ENCODE measurements around the gene HUS1B.
"Not testable (repeated sequence)": the region's sequence is repeated elsewhere in the genome, so short reads cannot be mapped to it uniquely, and the experiment has no call there.

Gene HUS1B

DNA sequence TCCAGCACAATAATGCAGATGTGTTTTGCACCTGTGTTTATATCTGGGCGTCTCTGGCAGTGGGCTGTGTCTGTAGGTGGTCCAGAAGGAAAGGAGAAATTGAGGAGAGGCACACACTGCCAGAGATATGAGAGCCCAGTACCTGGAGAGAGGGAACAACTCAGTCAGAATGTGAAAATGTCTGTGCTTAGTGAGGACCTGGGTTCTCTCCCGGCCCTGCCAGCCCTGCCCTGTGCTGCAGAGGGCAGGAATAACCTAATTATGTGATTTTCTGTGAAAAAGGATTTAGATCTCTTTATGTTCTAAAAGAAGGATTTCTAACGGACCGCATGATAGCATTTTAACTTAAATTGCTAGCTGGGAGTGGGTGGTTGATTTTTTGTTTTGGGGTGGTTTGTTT lies 44.3 kb upstream of the HUS1B start:
- TF ChIP-seq, protein P1, sequence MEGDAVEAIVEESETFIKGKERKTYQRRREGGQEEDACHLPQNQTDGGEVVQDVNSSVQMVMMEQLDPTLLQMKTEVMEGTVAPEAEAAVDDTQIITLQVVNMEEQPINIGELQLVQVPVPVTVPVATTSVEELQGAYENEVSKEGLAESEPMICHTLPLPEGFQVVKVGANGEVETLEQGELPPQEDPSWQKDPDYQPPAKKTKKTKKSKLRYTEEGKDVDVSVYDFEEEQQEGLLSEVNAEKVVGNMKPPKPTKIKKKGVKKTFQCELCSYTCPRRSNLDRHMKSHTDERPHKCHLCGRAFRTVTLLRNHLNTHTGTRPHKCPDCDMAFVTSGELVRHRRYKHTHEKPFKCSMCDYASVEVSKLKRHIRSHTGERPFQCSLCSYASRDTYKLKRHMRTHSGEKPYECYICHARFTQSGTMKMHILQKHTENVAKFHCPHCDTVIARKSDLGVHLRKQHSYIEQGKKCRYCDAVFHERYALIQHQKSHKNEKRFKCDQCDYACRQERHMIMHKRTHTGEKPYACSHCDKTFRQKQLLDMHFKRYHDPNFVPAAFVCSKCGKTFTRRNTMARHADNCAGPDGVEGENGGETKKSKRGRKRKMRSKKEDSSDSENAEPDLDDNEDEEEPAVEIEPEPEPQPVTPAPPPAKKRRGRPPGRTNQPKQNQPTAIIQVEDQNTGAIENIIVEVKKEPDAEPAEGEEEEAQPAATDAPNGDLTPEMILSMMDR (IDR thresholded peaks at IDR 0.05; ENCODE audit: low read depth, low read length) = no peak
- DNase-seq (ENCODE audit: low read depth, low spot score) = no peak
- in situ Hi-C loops (cut with HindIII; ENCODE audit: low sequenced_read_pairs) = no loop called here
- no peak overlapping the region for H3K4me3 ChIP-seq (ENCODE audit: low read depth, low read length)

DNA sequence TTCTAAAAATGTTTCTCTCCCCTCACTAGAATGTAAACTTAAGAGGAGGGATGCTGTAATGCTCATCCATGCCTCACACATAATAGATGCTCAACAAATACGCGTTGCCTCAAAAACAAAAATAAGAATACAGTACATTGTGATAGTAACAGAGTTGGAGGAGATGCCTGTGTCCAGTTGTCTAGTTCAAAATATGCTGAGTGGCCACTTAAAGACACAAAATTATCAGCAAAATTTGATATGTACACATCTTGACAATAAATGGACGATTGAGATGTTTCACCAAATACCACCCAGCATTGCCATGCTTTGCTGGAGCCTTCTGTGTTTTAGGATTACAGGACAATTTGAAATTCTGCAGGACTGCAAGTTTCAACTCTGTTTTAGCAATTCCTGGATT lies 43.6 kb upstream of the HUS1B start:
- no peak overlapping the region for H3K4me3 ChIP-seq (ENCODE audit: low read depth, low read length)
- TF ChIP-seq, protein P1 (IDR thresholded peaks at IDR 0.05; ENCODE audit: low read depth, low read length) = no peak
- DNase-seq (ENCODE audit: low read depth, low spot score) = no peak
- in situ Hi-C loops (cut with HindIII; ENCODE audit: low sequenced_read_pairs) = no loop called here

DNA sequence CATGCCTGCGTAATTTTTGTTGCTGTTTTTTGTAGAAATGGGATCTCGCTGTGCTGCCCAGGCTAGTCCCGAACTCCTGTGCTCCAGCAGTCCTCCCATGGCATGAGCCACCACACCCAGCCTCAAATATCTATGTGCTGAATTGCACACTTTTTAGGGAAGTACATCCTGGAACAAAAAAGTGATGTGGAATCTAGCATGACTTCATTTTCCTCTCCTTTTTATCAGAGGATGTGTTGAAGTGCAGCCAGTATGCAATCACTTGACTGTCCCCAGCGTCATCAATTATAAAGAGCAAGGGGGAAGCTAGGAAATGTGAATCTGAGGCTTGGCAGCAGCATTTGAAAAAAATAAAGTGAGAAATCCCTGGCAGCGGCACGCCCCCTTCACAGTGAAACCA lies 42.4 kb upstream of the HUS1B start:
- TF ChIP-seq, protein P1 (IDR thresholded peaks at IDR 0.05; ENCODE audit: low read depth, low read length) = no peak
- no peak for DNase-seq (ENCODE audit: low read depth, low spot score)
- no peak overlapping the region for H3K4me3 ChIP-seq (ENCODE audit: low read depth, low read length)
- in situ Hi-C loops (cut with HindIII; ENCODE audit: low sequenced_read_pairs) = no loop called here

DNA sequence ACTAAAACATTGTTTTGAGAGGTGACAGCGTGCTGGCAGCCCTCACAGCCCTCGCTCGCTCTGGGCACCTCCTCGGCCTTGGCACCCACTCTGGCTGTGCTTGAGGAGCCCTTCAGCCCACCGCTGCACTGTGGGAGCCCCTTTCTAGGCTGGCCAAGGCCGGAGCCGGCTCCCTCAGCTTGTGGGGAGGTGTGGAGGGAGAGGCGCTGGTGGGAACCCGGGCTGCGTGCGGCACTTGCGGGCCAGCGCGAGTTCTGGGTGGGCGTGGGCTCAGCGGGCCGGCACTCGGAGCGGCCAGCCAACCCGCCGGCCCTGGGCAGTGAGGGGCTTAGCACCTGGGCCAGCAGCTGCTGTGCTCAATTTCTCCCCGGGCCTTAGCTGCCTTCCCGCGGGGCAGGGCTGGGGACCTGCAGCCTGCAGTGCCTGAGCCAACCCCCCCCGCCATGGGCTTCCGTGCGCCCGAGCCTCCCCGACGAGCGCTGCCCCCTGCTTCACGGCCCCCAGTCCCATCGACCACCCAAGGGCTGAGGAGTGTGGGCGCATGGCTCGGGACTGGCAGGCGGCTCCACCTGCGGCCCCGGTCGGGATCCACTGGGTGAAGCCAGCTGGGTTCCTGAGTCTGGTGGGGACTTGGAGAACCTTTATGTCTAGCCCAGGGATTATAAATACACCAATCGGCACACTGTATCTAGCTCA lies 37.7 kb upstream of the HUS1B start:
- DNase-seq (ENCODE audit: low read depth, low spot score); in situ Hi-C loops (cut with HindIII; ENCODE audit: low sequenced_read_pairs); H3K4me3 ChIP-seq (ENCODE audit: low read depth, low read length): not testable (repeated sequence)

DNA sequence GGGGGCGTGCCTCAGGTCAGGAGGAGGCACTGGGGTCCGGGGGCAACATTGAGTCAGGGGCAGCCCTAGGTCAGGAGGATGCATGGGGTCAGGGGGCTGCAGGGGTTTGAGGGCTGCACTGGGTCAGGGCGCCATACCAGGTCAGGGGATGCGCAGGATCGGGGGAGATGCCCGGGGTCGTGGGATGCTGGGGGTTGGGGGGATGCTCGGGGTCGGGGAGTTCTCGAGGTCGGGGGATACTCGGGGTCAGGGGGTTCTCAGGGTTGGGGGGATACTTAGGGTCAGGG lies 36.8 kb upstream of the HUS1B start:
- TF ChIP-seq, protein P1 (IDR thresholded peaks at IDR 0.05; ENCODE audit: low read depth, low read length) = no peak
- in situ Hi-C loops (cut with HindIII; ENCODE audit: low sequenced_read_pairs) = no loop called here
- DNase-seq (ENCODE audit: low read depth, low spot score) = no peak
- peak overlapping the region; percentile 88 for H3K4me3 ChIP-seq (ENCODE audit: low read depth, low read length)

DNA sequence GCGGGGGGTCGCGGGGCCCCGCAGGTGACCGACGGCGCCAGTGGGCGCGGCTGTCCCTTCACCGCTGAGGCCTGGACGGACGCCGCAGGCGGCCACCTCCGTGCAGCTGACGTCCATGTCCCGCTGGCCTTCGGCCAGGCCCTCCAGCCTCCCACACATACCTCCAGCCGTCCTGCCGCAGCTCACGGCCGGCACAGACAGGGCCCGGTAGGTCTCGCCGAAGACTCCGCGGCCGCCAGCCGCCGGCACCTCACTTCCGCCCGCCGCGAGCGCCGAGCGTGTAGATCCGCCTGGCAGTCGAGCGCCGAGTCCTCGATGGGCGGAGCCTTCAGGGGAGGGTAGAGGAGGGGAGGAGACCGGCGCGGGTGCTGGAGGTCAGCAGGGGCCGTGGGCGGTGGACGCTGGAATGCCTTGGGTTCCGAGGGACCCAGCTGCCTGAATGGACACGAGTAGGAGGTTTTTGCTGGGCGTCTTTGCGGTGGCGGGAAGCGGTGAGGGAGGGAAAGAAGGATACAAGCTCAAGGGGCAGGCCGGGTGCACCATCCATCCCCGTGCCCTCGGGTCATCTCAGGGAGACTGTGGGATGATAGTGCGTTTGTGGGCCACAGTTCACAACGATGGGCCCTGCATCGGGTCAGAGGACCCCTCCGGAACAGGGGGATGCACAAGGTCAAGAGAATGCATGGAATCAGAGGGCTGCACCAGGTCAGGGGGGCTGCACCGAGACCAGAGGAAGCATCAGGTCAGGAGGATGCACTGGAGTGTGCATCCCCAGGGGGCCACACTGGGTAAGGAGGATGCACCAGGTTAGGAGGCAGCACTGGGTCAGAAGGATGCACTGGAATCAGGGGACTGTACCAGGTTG lies 36.2 kb upstream of the HUS1B start, which contains the start of gene EXOC2:
TSS of gene EXOC2 (minus strand) at position 282 of the 865 bp plus-strand sequence. CDS start 55,321 bp downstream, outside the sequence.
- TF ChIP-seq, protein P1 (IDR thresholded peaks at IDR 0.05; ENCODE audit: low read depth, low read length) = no peak
- peak within 1 kb of the TSS; percentile 88 for H3K4me3 ChIP-seq (ENCODE audit: low read depth, low read length)
- in situ Hi-C loops (cut with HindIII; ENCODE audit: low sequenced_read_pairs) = no loop called here
- DNase-seq (ENCODE audit: low read depth, low spot score) = peak; percentile 81

DNA sequence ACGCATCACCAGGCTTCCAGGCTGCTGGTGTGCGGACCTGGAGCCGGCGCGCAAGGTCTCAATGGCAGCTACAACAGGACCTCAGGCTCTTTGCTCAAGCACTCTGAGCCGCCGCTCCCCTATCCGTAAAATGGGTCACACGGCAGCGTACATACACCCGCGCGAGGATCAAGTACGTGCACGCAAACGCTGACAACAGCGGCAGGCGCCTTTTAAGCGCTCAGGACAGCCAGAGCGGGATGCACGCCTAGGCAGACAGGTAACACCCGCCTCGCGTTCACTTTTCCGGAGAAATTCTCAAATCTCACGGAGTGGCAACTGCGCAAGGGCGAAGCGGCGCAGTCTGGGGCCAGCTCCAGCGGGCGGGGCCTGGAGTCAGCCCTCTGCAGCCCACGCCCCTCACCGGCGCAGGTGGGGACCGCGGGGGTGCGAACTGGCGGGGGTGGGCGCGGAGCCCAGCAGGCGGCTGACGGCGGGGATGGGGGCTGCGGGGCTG lies 35.5 kb upstream of the HUS1B start:
- DNase-seq (ENCODE audit: low read depth, low spot score) = peak; percentile 44
- in situ Hi-C loops (cut with HindIII; ENCODE audit: low sequenced_read_pairs) = no loop called here
- TF ChIP-seq, protein P1 (IDR thresholded peaks at IDR 0.05; ENCODE audit: low read depth, low read length) = no peak
- H3K4me3 ChIP-seq (ENCODE audit: low read depth, low read length) = peak overlapping the region; percentile 88

All from astrocyte of the spinal cord (primary cell).